Neural cell (in vitro differentiated cells): ENCODE data around the gene MAST4. TPM values are rescaled to one million over a fixed set of nuclear protein-coding genes. Genes with fewer than 3 reads are reported as not detected.

ENCODE experiments used
- H2AFZ ChIP-seq: fragments of 200-600, 300-800 bp; sonication (generic), shearing (Covaris generic); 2 replicates; pipeline ENCODE4 v1.6.0; 2014; ENCODE audit warnings: low read depth, mild to moderate bottlenecking, antibody characterized with exemption, low read length, moderate library complexity
- H3F3A ChIP-seq: fragments of 200-600 bp; shearing (Covaris generic); 2 replicates; pipeline ENCODE4 v1.6.1; 2016; ENCODE audit warnings: mild to moderate bottlenecking, moderate library complexity, mixed read lengths, antibody characterized with exemption, low read length; ENCODE audit not compliant: insufficient read depth, poor library complexity, severe bottlenecking
- H3K27ac ChIP-seq: fragments of 200-600, 300-800 bp; sonication (generic), shearing (Covaris generic); 2 replicates; pipeline ENCODE4 v1.5.1; 2014; ENCODE audit warnings: mild to moderate bottlenecking, low read length, moderate library complexity
- H3K27me3 ChIP-seq: fragments of 300-800, 200-600 bp; sonication (generic), shearing (Covaris generic); 2 replicates; pipeline ENCODE4 v1.6.0; 2014; ENCODE audit warnings: mild to moderate bottlenecking, low read depth, low read length, moderate library complexity; ENCODE audit not compliant: insufficient read depth
- H3K36me3 ChIP-seq: fragments of 300-800, 200-600 bp; sonication (generic), shearing (Covaris generic); 2 replicates; pipeline ENCODE4 v1.5.1; 2014; ENCODE audit warnings: mild to moderate bottlenecking, antibody characterized with exemption, low read length, moderate library complexity; ENCODE audit not compliant: insufficient read depth
- H3K4me2 ChIP-seq: fragments of 300-800, 200-600 bp; sonication (generic), shearing (Covaris generic); 2 replicates; pipeline ENCODE4 v1.6.0; 2014; ENCODE audit warnings: mild to moderate bottlenecking, low read length
- H3K4me3 ChIP-seq: fragments of 300-800, 200-600 bp; sonication (generic), shearing (Covaris generic); 2 replicates; pipeline ENCODE4 v1.5.1; 2014; ENCODE audit warnings: mild to moderate bottlenecking, low read length, moderate library complexity
- H3K79me2 ChIP-seq: fragments of 200-600 bp; shearing (Covaris generic); replicated peaks from 2 replicates; pipeline ENCODE4 v1.6.0; 2014; ENCODE audit warnings: mild to moderate bottlenecking, low read length, moderate library complexity; ENCODE audit not compliant: insufficient read depth
- H3K9ac ChIP-seq: fragments of 300-800, 200-600 bp; sonication (generic), shearing (Covaris generic); 2 replicates; pipeline ENCODE4 v1.6.1; 2016; ENCODE audit warnings: mild to moderate bottlenecking, low read length, mixed read lengths
- H3K9me2 ChIP-seq: fragments of 200-600 bp; shearing (Covaris generic); 2 replicates; pipeline ENCODE4 v1.6.1; 2016; ENCODE audit warnings: mild to moderate bottlenecking, low read length, mixed read lengths; ENCODE audit not compliant: insufficient read depth
- H3K9me3 ChIP-seq: fragments of 200-600, 300-800 bp; sonication (generic), shearing (Covaris generic); 2 replicates; pipeline ENCODE4 v1.6.1; 2016; ENCODE audit warnings: mild to moderate bottlenecking, mixed run types, low read length, moderate library complexity, mixed read lengths
- H4K20me1 ChIP-seq: fragments of 200-600 bp; shearing (Covaris generic); 2 replicates; pipeline ENCODE4 v1.6.1; 2016; ENCODE audit warnings: mild to moderate bottlenecking, mixed run types; ENCODE audit not compliant: insufficient read depth
- EP300 ChIP-seq: fragments of 450-650 bp; conservative IDR thresholded peaks from 2 replicates; pipeline ENCODE4 v1.6.1; 2014; ENCODE audit warnings: antibody characterized with exemption, mild to moderate bottlenecking, moderate library complexity; ENCODE audit not compliant: poor library complexity, severe bottlenecking
- EZH2 ChIP-seq: fragments of 200-600, 300-800 bp; shearing (Covaris generic), sonication (generic); IDR thresholded peaks from 2 replicates; pipeline ENCODE4 v1.6.1; 2014; ENCODE audit warnings: antibody characterized with exemption, low read length, borderline replicate concordance, mild to moderate bottlenecking; ENCODE audit not compliant: insufficient read depth, poor library complexity, severe bottlenecking
- MXI1 ChIP-seq: fragments of 450-650 bp; conservative IDR thresholded peaks from 2 replicates; pipeline ENCODE4 v1.6.1; 2014; ENCODE audit warnings: antibody characterized with exemption, mild to moderate bottlenecking; ENCODE audit not compliant: poor library complexity, severe bottlenecking
- POLR2AphosphoS5 ChIP-seq: IDR thresholded peaks from 2 replicates; pipeline ENCODE4 v1.6.1; 2012
- RAD21 ChIP-seq: fragments of 450-650 bp; conservative IDR thresholded peaks from 2 replicates; pipeline ENCODE4 v1.6.1; 2014; ENCODE audit warnings: antibody characterized with exemption, mild to moderate bottlenecking, moderate library complexity
- SMC3 ChIP-seq: fragments of 450-650 bp; conservative IDR thresholded peaks from 2 replicates; pipeline ENCODE4 v1.6.1; 2014; ENCODE audit warnings: antibody characterized with exemption, mild to moderate bottlenecking, moderate library complexity; ENCODE audit not compliant: poor library complexity
- TAF1 ChIP-seq: IDR thresholded peaks from 2 replicates; pipeline ENCODE4 v1.6.1; 2012; ENCODE audit warnings: low read depth
- polyA plus RNA-seq: library from polyadenylated mRNA; depleted of rRNA; stranded (reverse); fragments of >200 nt; gene quantifications from 2 replicates; pipeline ENCODE4 v1.2.3, GENCODE V29; 2014
- TF ChIP-seq, protein P1 (sequence below): fragments of 450-650 bp; IDR thresholded peaks from 2 replicates; pipeline ENCODE4 v1.5.1; 2014; ENCODE audit warnings: antibody characterized with exemption, mild to moderate bottlenecking, moderate library complexity; ENCODE audit not compliant: poor library complexity, severe bottlenecking
- TF ChIP-seq, protein P2 (sequence below): IDR thresholded peaks from 2 replicates; pipeline ENCODE4 v1.6.1; 2012; ENCODE audit warnings: borderline replicate concordance

The MAST4 gene
- polyA plus RNA-seq, 1 donor from 2014 or later, result 2.3 TPM

DNA sequence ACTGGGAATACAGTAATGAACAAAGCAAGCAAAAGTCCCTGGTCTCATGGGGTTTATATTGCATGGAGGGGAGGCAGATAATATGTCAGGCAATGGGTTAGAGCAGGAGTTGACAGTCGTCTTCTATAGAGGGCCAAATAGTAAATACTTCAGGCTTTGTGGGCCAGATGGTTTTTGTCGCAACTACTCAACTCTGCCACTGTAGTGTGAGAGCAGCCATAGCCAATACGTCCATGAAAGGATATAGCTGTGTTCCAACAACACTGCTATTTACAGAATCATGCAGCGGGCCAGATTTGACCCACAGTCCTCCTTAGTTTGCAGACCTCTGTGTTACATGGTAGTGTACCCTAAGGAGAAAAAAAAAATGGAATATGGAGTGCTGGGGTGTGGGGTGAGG is 25.5 kb downstream of the MAST4 start:
- H3F3A ChIP-seq, result no peaks in the 10 kb centered on the region
- no peaks in the 10 kb centered on the region for H3K9me2 ChIP-seq
- H3K36me3 ChIP-seq, result no peaks in the 10 kb centered on the region
- H3K9ac ChIP-seq, result no peak overlapping the region
- no peaks in the 10 kb centered on the region for H4K20me1 ChIP-seq
- peaks cover 5% of the 10 kb centered on the region for H3K9me3 ChIP-seq
- no peak overlapping the region for H3K4me3 ChIP-seq
- no peak overlapping the region for H2AFZ ChIP-seq
- TF ChIP-seq POLR2AphosphoS5, result no peak
- TF ChIP-seq MXI1, result no peak
- no peak for TF ChIP-seq EZH2
- TF ChIP-seq, protein P1, sequence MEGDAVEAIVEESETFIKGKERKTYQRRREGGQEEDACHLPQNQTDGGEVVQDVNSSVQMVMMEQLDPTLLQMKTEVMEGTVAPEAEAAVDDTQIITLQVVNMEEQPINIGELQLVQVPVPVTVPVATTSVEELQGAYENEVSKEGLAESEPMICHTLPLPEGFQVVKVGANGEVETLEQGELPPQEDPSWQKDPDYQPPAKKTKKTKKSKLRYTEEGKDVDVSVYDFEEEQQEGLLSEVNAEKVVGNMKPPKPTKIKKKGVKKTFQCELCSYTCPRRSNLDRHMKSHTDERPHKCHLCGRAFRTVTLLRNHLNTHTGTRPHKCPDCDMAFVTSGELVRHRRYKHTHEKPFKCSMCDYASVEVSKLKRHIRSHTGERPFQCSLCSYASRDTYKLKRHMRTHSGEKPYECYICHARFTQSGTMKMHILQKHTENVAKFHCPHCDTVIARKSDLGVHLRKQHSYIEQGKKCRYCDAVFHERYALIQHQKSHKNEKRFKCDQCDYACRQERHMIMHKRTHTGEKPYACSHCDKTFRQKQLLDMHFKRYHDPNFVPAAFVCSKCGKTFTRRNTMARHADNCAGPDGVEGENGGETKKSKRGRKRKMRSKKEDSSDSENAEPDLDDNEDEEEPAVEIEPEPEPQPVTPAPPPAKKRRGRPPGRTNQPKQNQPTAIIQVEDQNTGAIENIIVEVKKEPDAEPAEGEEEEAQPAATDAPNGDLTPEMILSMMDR, result no peak
- no peak for TF ChIP-seq EP300
- no peak overlapping the region for H3K4me2 ChIP-seq
- H3K79me2 ChIP-seq, result no peaks in the 10 kb centered on the region
- H3K27ac ChIP-seq, result no peak overlapping the region
- no peaks in the 10 kb centered on the region for H3K27me3 ChIP-seq

DNA sequence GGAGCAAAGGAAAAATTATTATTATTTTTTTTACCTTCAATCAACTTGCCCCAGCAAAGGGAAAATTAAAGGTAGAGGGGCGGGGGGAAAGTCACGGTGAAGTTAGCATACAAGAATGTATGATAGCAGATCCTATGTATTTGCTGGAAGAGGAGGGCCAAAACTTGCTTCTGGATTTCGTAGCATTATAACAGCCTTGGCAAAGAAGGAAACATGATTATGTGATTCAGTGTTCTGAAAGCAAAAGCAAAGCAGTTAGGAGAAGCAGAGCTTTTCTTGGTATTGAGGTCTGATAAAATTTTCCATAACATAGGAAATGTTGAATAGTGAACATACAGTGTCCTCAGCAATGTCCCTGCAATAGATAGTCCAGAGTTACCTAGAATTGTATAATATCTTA is 32.4 kb downstream of the MAST4 start:
- H3K4me2 ChIP-seq, result no peak overlapping the region
- H3K27ac ChIP-seq, result no peak overlapping the region
- H3K36me3 ChIP-seq, result no peaks in the 10 kb centered on the region
- no peak overlapping the region for H2AFZ ChIP-seq
- no peak overlapping the region for H3K9ac ChIP-seq
- H3K79me2 ChIP-seq, result no peaks in the 10 kb centered on the region
- H4K20me1 ChIP-seq, result no peaks in the 10 kb centered on the region
- no peaks in the 10 kb centered on the region for H3K27me3 ChIP-seq
- H3K9me3 ChIP-seq, result no peaks in the 10 kb centered on the region
- H3K9me2 ChIP-seq, result no peaks in the 10 kb centered on the region
- TF ChIP-seq EZH2, result no peak
- TF ChIP-seq, protein P2, sequence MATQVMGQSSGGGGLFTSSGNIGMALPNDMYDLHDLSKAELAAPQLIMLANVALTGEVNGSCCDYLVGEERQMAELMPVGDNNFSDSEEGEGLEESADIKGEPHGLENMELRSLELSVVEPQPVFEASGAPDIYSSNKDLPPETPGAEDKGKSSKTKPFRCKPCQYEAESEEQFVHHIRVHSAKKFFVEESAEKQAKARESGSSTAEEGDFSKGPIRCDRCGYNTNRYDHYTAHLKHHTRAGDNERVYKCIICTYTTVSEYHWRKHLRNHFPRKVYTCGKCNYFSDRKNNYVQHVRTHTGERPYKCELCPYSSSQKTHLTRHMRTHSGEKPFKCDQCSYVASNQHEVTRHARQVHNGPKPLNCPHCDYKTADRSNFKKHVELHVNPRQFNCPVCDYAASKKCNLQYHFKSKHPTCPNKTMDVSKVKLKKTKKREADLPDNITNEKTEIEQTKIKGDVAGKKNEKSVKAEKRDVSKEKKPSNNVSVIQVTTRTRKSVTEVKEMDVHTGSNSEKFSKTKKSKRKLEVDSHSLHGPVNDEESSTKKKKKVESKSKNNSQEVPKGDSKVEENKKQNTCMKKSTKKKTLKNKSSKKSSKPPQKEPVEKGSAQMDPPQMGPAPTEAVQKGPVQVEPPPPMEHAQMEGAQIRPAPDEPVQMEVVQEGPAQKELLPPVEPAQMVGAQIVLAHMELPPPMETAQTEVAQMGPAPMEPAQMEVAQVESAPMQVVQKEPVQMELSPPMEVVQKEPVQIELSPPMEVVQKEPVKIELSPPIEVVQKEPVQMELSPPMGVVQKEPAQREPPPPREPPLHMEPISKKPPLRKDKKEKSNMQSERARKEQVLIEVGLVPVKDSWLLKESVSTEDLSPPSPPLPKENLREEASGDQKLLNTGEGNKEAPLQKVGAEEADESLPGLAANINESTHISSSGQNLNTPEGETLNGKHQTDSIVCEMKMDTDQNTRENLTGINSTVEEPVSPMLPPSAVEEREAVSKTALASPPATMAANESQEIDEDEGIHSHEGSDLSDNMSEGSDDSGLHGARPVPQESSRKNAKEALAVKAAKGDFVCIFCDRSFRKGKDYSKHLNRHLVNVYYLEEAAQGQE, result no peak
- no peak for TF ChIP-seq EP300
- TF ChIP-seq POLR2AphosphoS5, result no peak
- no peaks in the 10 kb centered on the region for H3F3A ChIP-seq
- H3K4me3 ChIP-seq, result no peak overlapping the region

DNA sequence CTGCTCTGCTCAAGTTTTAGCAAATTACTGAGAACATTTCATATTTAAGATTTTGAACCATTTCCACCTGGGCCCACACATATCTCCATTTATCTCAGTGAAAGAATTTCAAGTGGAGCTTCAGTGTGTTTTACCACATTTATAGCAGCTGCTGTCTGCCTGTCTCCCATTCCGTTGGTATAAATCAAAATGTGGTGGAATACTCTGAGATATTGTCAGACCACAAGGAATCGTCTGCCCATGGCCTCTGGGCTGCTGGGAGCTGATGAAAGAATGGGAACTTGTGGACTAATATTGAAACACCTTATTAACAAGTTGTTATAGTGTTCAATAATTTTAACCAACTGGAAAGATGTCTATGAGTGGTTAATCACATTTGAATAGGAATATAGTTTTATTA is 33.3 kb downstream of the MAST4 start:
- Histone ChIP-seq H3K27me3 (no peaks in the 10 kb centered on the region), H3K4me3 (no peak overlapping the region), H3K9me2 (no peaks in the 10 kb centered on the region), H3K9ac (no peak overlapping the region), H3K9me3 (no peaks in the 10 kb centered on the region), H3F3A (no peaks in the 10 kb centered on the region), H3K36me3 (no peaks in the 10 kb centered on the region), H4K20me1 (no peaks in the 10 kb centered on the region), H3K4me2 (no peak overlapping the region), H3K79me2 (no peaks in the 10 kb centered on the region), H2AFZ (no peak overlapping the region), H3K27ac (no peak overlapping the region)
- TF ChIP-seq RAD21 (no peak), SMC3 (no peak), EZH2 (no peak), TAF1 (no peak), EP300 (no peak), POLR2AphosphoS5 (no peak), MXI1 (no peak)
- TF ChIP-seq, protein P2, result no peak
- TF ChIP-seq, protein P1, result no peak
